ENCODE measurements around the gene KLHDC9. TPM values are rescaled to one million over a fixed set of nuclear protein-coding genes. Genes with fewer than 3 reads are reported as not detected.

Gene KLHDC9
- total and polyA plus RNA-seq, 4 donors: 0.78 to 14.8 (median 5.2) TPM

DNA sequence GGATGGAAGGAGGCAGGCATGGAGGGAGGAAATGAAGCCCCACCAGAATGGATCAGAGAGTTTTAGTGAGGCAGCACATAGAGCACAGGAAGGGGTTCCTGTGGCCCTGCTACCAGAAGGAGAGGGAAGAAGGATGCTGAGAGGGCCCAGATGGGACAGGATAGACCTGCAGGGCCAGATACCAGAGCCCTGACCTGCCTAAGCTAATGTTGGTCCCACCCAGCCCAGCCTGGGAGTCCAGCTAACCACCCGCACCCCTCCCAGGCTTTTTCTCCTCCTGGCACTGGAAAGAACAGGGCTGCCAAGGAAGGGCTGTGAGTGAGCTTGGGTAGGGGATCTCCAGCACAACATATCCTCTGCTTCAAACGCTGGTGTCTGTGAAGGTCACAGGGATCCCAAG is 15.7 kb upstream of the KLHDC9 start:
- 87 to 92% methylated on average over 2 of the region's 2 CpGs for WGBS, 2 donors
- intact Hi-C loops (cut with DNase I): no loop called here
- no peak for ATAC-seq (ENCODE audit: low FRiP score)
- H3K4me1 ChIP-seq (ENCODE audit: control insufficient read depth in 1 of 2, insufficient read depth in 2 of 2, low read length in 2 of 2): no peaks in the 10 kb centered on the region
- no peaks in the 10 kb centered on the region for H3K36me3 ChIP-seq (ENCODE audit: control insufficient read depth in 1 of 2, insufficient read depth in 2 of 2, low read length in 1 of 2)
- no peak overlapping the region for H3K4me3 ChIP-seq (ENCODE audit: low read length in 2 of 2)
- no peak for DNase-seq
- no peaks in the 10 kb centered on the region for H3K9me3 ChIP-seq (ENCODE audit: control insufficient read depth, low read length)
- H3K27ac ChIP-seq (ENCODE audit: low read depth in 1 of 2, low read length in 2 of 2): no peak overlapping the region
- no peaks in the 10 kb centered on the region for H3K27me3 ChIP-seq (ENCODE audit: control insufficient read depth in 1 of 2, insufficient read depth in 2 of 2, low read length in 1 of 2)

DNA sequence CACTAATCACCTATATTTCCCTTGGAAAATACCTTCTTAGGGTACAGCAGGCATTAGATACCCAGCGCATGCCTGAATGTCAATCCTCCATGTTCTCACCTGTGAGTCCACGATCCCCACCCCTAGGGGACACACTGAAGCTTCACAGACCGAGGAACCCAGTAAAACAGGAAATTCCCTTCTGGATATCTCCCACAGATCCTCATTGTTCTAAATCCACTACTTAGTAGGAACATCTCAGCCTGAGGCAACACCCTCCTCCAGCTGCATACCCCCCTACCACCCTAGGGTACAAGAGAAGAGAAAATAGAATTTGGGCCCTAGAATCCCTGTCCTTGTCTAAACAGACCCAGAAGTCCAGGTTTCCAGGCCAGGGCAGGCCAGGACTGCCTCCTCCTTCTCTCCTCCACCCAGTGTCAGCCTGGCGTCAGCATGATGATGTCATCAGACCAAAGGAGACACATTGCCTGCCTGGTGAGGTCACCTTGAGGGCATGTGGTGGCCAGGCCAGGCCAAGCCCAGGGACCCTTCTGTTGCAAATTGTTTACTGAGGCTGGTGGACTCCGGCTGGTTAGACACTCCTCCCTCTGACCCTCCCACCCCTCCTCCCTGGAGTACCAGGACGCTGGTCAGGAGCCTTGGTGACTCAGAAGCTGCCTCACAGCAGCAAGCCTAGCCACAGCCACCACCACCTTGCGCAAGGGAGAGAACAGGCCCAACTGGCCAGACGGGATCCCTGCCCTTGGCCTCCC is 15.0 kb upstream of the KLHDC9 start:
- H3K27me3 ChIP-seq (ENCODE audit: control insufficient read depth in 1 of 2, insufficient read depth in 2 of 2, low read length in 1 of 2): no peaks in the 10 kb centered on the region
- 62 to 64% methylated on average over 8 of the region's 8 CpGs for WGBS, 2 donors
- no peak overlapping the region for H3K27ac ChIP-seq (ENCODE audit: low read depth in 1 of 2, low read length in 2 of 2)
- intact Hi-C loops (cut with DNase I): no loop called here
- H3K4me3 ChIP-seq (ENCODE audit: low read length in 2 of 2): no peak overlapping the region
- H3K9me3 ChIP-seq (ENCODE audit: control insufficient read depth, low read length): no peaks in the 10 kb centered on the region
- H3K36me3 ChIP-seq (ENCODE audit: control insufficient read depth in 1 of 2, insufficient read depth in 2 of 2, low read length in 1 of 2): no peaks in the 10 kb centered on the region
- ATAC-seq (ENCODE audit: low FRiP score) (peak; percentile 86), DNase-seq (peak; percentile 88 to 89)
- H3K4me1 ChIP-seq (ENCODE audit: control insufficient read depth in 1 of 2, insufficient read depth in 2 of 2, low read length in 2 of 2): no peaks in the 10 kb centered on the region

DNA sequence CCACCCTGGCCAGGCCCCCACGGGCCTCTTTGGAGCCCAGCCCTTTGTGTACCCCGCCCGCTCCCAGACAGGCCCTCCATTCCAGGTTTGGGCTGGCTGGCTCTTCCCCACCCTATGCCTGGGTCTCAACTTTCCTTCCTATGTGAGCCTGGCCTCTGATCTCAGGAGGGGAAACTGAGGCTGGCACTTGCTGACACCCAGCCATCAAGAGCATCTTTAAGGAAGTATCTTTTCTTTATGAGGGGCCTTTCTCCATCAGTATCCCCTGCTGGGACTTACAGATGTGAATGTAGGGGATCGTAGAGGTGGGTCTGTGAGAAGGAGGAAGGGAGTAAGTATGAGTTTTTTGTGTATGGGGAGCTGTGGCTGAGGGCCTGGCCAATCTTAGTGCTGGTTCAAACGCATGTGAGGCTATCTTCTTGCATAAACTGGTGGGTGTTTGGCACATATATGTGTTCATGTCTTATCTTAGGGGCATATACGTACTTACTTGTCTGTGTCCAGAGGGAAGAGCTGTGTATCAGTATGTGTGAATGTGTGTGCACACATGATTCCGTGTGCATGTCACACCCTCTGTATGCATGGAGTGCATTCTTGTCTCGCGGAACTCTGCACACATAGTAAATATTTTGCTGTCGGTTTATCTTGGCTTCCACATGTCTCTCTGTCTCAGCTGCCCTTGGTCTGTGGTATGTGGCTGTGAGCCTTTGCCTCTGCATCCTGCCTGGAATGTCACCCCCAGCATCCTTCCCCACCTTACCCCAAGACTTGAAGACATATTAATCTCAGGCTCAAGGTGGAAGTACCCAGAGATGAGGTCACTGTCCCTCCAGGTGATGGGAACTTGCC is 14.2 kb upstream of the KLHDC9 start:
- Histone ChIP-seq H3K36me3 (ENCODE audit: control insufficient read depth in 1 of 2, insufficient read depth in 2 of 2, low read length in 1 of 2) (no peaks in the 10 kb centered on the region), H3K27ac (ENCODE audit: low read depth in 1 of 2, low read length in 2 of 2) (no peak overlapping the region), H3K27me3 (ENCODE audit: control insufficient read depth in 1 of 2, insufficient read depth in 2 of 2, low read length in 1 of 2) (no peaks in the 10 kb centered on the region), H3K9me3 (ENCODE audit: control insufficient read depth, low read length) (no peaks in the 10 kb centered on the region), H3K4me3 (ENCODE audit: low read length in 2 of 2) (no peak overlapping the region), H3K4me1 (ENCODE audit: control insufficient read depth in 1 of 2, insufficient read depth in 2 of 2, low read length in 2 of 2) (no peaks in the 10 kb centered on the region)
- intact Hi-C loops (cut with DNase I): no loop called here
- WGBS, 2 donors: 65% methylated on average over 10 of the region's 10 CpGs
- ATAC-seq (ENCODE audit: low FRiP score) (no peak), DNase-seq (no peak)

DNA sequence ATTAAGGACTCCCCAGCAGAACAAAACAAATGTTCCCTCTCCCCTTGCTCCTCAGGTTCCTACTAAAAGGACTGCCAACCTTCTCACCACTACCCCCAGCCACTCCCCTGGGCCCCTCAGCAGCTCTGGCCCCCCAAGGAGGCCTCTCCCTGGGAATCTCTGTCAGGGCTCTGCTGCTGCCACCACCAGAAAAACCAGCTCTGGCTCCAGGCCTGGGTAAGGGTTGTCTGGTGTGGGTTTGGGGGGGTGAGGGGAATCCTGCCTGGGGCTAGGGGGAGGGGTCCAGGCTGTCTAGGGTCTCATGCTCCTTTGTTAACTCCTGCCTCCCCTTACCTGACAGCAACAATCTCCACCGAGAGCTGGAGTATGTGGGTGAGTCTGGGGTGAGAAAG is 13.6 kb upstream of the KLHDC9 start:
- intact Hi-C loops (cut with DNase I): no loop called here
- H3K4me1 ChIP-seq (ENCODE audit: control insufficient read depth in 1 of 2, insufficient read depth in 2 of 2, low read length in 2 of 2): no peaks in the 10 kb centered on the region
- H3K27me3 ChIP-seq (ENCODE audit: control insufficient read depth in 1 of 2, insufficient read depth in 2 of 2, low read length in 1 of 2): no peaks in the 10 kb centered on the region
- H3K27ac ChIP-seq (ENCODE audit: low read depth in 1 of 2, low read length in 2 of 2): no peak overlapping the region
- DNase-seq (no peak), ATAC-seq (ENCODE audit: low FRiP score) (no peak)
- H3K4me3 ChIP-seq (ENCODE audit: low read length in 2 of 2): no peak overlapping the region
- 89 to 94% methylated on average over 1 of the region's 1 CpG for WGBS, 2 donors
- H3K9me3 ChIP-seq (ENCODE audit: control insufficient read depth, low read length): no peaks in the 10 kb centered on the region
- no peaks in the 10 kb centered on the region for H3K36me3 ChIP-seq (ENCODE audit: control insufficient read depth in 1 of 2, insufficient read depth in 2 of 2, low read length in 1 of 2)

DNA sequence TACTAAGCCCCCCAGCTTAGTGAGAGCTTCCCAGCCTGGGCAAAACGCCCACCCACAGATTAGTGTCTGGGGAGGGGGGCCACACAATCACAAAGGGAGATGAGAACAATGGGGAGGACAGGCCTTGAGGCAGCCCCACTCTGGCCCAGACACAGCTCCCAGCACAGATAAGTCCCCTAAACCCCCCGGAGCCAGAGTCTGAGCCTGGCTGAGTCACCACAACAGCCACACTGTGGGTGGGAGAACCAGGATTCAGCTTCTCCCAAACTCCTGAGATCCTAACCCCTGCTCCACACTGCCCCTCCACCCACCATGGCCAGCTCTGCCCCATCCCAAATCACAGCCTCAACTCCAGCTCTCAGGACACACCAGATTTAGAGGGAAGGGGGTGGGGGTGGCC is 13.0 kb upstream of the KLHDC9 start:
- intact Hi-C loops (cut with DNase I): no loop called here
- Histone ChIP-seq H3K27ac (ENCODE audit: low read depth in 1 of 2, low read length in 2 of 2) (no peak overlapping the region), H3K4me1 (ENCODE audit: control insufficient read depth in 1 of 2, insufficient read depth in 2 of 2, low read length in 2 of 2) (no peaks in the 10 kb centered on the region), H3K36me3 (ENCODE audit: control insufficient read depth in 1 of 2, insufficient read depth in 2 of 2, low read length in 1 of 2) (no peaks in the 10 kb centered on the region), H3K9me3 (ENCODE audit: control insufficient read depth, low read length) (no peaks in the 10 kb centered on the region), H3K4me3 (ENCODE audit: low read length in 2 of 2) (no peak overlapping the region), H3K27me3 (ENCODE audit: control insufficient read depth in 1 of 2, insufficient read depth in 2 of 2, low read length in 1 of 2) (no peaks in the 10 kb centered on the region)
- DNase-seq (no peak), ATAC-seq (ENCODE audit: low FRiP score) (no peak)
- 60 to 75% methylated on average over 2 of the region's 2 CpGs for WGBS, 2 donors

DNA sequence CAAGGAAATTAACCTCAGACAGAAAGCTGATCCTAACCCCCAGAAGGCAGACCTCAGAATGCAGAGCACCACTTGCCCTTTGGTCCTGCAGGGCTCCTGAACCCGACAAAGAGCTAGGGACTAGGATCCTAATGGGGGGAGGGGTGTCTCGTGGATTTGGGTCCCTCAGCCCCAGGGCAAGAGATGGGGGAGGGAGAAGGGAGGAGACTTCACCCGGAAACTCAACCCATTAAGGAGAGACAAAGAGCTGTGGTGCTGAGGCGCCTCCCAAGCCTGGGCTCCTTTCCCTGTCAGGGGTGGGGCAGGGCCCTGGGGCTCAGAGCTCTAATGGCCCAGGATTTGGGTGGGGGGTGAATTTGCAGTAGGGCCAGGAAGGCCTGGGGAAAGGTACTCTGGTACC is 11.7 kb upstream of the KLHDC9 start:
- intact Hi-C loops (cut with DNase I): no loop called here

DNA sequence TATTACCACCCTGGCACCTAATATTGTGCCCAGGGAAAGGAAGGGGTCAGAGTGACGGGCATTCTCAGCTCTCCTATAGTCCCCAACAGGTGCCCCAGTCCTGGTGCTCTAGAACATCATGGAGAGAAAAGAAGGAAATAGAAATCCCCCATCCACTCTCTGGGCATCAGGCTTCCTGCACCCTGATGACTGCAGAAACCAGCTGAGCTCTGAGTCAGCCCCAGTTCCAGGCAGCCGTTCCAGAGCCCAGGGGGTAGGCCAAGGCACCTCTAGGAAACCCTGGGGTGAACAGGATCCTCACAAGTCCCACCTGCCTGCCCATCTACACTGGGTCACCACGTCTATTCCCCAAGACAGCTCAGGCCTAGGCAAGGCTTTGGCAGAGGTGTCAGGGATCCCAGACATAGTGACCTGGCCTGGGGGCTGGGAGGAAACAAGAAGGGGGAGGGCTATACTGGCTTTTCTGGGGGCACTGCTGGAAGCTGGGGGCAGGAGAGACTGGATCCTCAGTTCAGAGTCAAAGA is 9.5 kb upstream of the KLHDC9 start:
- H3K27ac ChIP-seq (ENCODE audit: low read depth in 1 of 2, low read length in 2 of 2): no peak overlapping the region
- H3K4me3 ChIP-seq (ENCODE audit: low read length in 2 of 2): no peak overlapping the region
- no peaks in the 10 kb centered on the region for H3K4me1 ChIP-seq (ENCODE audit: control insufficient read depth in 1 of 2, insufficient read depth in 2 of 2, low read length in 2 of 2)
- WGBS, 2 donors: 80 to 84% methylated on average over 3 of the region's 3 CpGs
- H3K36me3 ChIP-seq (ENCODE audit: control insufficient read depth in 1 of 2, insufficient read depth in 2 of 2, low read length in 1 of 2): no peaks in the 10 kb centered on the region
- intact Hi-C loops (cut with DNase I): no loop called here
- no peaks in the 10 kb centered on the region for H3K9me3 ChIP-seq (ENCODE audit: control insufficient read depth, low read length)
- ATAC-seq (ENCODE audit: low FRiP score): no peak
- no peaks in the 10 kb centered on the region for H3K27me3 ChIP-seq (ENCODE audit: control insufficient read depth in 1 of 2, insufficient read depth in 2 of 2, low read length in 1 of 2)
- no peak for DNase-seq

More for the DNA sequence above, 11.7 kb upstream of the KLHDC9 start:
- Histone ChIP-seq H3K9me3 (ENCODE audit: control insufficient read depth, low read length) (no peaks in the 10 kb centered on the region), H3K4me3 (ENCODE audit: low read length in 2 of 2) (no peak overlapping the region), H3K27ac (ENCODE audit: low read depth in 1 of 2, low read length in 2 of 2) (no peak overlapping the region), H3K36me3 (ENCODE audit: control insufficient read depth in 1 of 2, insufficient read depth in 2 of 2, low read length in 1 of 2) (no peaks in the 10 kb centered on the region), H3K27me3 (ENCODE audit: control insufficient read depth in 1 of 2, insufficient read depth in 2 of 2, low read length in 1 of 2) (no peaks in the 10 kb centered on the region), H3K4me1 (ENCODE audit: control insufficient read depth in 1 of 2, insufficient read depth in 2 of 2, low read length in 2 of 2) (no peaks in the 10 kb centered on the region)
- DNase-seq: no peak
- no peak for ATAC-seq (ENCODE audit: low FRiP score)
- WGBS, 2 donors: 75 to 91% methylated on average over 4 of the region's 4 CpGs

DNA sequence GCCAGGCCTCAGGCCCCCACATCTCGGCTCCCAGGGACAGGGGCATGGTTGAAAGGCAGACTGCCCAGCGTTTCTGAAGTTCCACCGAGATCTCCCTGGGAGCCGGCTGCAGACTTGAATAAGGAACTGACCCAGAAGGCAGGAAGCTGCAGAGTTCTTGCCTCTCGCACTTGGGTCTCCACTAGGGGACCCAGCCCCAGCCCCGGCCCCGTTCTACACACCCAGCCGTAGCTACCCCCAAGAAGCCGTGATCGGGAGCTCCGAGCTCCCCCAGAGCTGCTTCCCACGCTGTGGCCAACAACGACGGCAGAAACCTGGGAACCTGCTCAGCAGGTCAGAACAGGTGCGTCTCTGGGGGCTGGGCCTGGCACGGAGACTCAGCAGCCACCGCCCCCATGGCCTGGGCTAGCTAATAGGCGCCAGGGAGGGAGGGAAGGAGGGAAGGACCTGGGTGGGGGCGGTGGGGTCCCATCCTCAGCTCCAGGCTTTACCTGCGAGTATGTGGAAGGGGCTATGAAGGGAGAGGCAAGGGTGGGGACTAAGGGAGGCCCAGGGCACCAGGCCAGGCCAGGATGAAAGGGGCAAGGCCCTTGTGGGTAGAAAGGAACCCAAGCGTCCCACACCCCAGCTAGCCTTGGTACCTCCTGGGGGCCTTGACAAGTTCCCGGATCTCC is 8.8 kb upstream of the KLHDC9 start, which contains the start of gene NECTIN4:
NECTIN4 (minus strand) TSS at position 308 of the 674 bp plus-strand sequence; CDS start at position 46, 262 bp downstream.
- no peaks in the 10 kb centered on the region for H3K4me1 ChIP-seq (ENCODE audit: control insufficient read depth in 1 of 2, insufficient read depth in 2 of 2, low read length in 2 of 2)
- no peaks in the 10 kb centered on the region for H3K36me3 ChIP-seq (ENCODE audit: control insufficient read depth in 1 of 2, insufficient read depth in 2 of 2, low read length in 1 of 2)
- 62 to 65% methylated on average over 22 of the region's 22 CpGs for WGBS, 2 donors
- no peaks in the 10 kb centered on the region for H3K27me3 ChIP-seq (ENCODE audit: control insufficient read depth in 1 of 2, insufficient read depth in 2 of 2, low read length in 1 of 2)
- H3K9me3 ChIP-seq (ENCODE audit: control insufficient read depth, low read length): no peaks in the 10 kb centered on the region
- ATAC-seq (ENCODE audit: low FRiP score): no peak
- no peak within 1 kb of the TSS for H3K27ac ChIP-seq (ENCODE audit: low read depth in 1 of 2, low read length in 2 of 2)
- H3K4me3 ChIP-seq (ENCODE audit: low read length in 2 of 2): no peak within 1 kb of the TSS
- no peak for DNase-seq
- intact Hi-C loops (cut with DNase I): no loop called here
